GM13977 (cell line): Measurements from ENCODE around the gene TEAD1.

ENCODE experiments used
- DNase-seq: peaks from one replicate; pipeline ENCODE4 v3.0.0; 2012; ENCODE audit warnings: low spot score
- in situ Hi-C: fragments of 300-500 bp; cut with MboI; formaldehyde crosslinking; loops from one replicate; pipeline ENCODE4 v1.12.0; 2022; ENCODE audit warnings: low sequenced_read_pairs, low pct_unique_long_range_greater_than_20kb, mixed read lengths, inconsistent platforms; ENCODE audit not compliant: unreplicated experiment
- TF ChIP-seq, protein P1 (sequence below): IDR thresholded peaks from 2 replicates; pipeline ENCODE4 v1.5.1; 2012; ENCODE audit warnings: mild to moderate bottlenecking, control low read depth; ENCODE audit not compliant: insufficient read depth; ENCODE audit errors: extremely low read depth, missing control alignments

The TEAD1 gene

DNA sequence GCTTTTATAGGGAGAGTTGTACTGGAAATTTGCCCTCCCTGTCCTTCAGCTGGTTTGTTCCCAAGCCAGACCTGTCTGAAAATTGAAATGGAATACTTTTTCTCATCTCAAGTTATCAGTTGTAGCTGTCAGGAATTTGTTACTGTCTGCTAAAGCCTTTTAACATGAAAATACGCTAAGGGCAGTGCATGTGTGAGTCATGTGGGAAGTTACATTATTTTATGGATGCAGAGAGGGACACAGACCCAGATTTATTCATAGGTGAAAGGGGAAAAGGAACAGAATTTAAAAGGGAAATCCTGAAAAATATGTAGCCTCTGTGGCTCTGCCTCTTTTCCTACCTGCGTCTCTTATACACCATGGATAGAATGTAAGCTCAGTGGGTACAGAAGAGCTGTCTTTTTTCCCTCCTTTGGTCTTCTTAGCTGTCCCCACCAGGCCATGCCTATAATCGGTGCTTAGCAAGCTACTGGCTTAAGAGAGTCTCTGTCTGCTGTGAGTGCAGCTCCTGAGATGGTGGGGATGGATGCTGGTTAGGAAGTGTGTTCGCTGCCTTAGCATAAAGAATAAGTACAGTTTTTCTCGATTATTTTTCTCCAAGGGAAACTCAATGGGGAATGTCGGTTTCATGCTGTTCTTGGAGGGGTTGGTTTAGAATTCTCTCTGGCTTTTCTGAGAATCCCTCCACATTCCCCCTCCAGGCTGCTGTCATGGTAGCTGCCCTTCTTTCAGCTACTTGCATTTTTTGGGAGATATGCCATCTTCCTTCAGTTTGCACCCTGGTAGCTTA, 166.8 kb downstream of the TEAD1 start:
- in situ Hi-C loops = no loop called here
- TF ChIP-seq, protein P1, sequence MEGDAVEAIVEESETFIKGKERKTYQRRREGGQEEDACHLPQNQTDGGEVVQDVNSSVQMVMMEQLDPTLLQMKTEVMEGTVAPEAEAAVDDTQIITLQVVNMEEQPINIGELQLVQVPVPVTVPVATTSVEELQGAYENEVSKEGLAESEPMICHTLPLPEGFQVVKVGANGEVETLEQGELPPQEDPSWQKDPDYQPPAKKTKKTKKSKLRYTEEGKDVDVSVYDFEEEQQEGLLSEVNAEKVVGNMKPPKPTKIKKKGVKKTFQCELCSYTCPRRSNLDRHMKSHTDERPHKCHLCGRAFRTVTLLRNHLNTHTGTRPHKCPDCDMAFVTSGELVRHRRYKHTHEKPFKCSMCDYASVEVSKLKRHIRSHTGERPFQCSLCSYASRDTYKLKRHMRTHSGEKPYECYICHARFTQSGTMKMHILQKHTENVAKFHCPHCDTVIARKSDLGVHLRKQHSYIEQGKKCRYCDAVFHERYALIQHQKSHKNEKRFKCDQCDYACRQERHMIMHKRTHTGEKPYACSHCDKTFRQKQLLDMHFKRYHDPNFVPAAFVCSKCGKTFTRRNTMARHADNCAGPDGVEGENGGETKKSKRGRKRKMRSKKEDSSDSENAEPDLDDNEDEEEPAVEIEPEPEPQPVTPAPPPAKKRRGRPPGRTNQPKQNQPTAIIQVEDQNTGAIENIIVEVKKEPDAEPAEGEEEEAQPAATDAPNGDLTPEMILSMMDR = no peak
- no peak for DNase-seq

DNA sequence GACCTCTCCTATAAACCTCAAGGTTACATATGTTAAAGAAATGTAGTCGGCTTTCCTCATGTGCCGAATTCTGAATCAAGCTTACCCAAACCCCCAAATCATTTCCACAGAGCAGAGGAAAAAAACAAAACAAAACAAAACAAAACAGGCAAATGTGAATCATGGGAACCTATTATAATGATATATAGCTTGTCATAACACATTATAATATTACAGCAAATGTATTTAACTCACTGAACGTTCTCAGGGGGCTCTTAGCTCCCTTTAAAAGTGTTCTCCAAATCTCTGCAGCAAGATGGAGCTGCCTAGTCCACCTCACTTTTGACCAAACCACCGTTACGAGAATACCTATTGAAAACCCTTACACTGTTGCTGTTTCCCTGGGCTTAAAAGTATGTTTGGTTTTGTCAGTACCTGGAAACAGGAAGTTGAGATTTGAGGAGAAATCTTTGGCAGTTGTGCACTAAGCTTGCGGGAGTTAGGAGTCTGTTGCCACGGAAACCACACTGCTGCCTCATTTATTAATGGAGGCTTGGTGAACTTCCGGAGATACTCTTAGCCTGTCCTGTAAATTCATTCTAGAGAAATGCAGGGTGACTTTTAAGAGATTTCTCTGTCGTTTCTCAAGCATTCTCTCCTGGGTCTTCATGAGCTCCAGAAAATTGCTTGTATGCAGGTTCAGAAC, 167.9 kb downstream of the TEAD1 start:
- DNase-seq = no peak
- TF ChIP-seq, protein P1 = no peak
- in situ Hi-C loops = no loop called here

DNA sequence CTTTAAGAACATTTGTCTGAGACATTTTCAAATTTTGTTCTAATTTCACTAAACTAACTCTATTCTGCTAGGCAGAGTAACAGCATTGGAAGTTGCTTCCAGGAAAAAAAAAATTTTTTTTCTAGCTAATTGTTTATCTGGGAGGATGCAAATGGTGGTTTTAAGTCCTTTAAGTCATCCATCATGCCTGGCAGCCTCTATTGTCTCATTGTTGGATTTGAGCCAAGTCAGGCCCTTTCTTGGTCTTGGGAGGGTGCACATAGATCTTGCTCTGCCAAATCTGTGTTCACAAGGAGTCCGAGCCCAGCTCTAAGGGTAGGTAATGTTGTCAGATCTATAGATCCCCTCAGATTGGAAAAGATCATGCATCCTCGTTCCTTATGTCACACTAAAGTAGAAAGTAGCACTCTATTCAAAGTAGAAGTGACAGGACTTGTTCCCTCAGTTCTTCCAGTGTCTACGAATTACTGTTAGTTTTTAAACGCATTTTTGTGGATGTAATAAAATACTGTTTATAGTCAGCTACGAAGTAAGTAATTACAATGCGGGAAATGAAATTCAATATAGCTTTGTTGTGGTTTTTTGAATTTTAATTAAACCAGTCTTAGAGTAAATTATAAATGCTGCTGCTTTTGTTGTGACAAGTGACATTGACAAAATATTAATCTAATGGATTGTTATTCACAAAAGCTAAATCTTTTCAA, 168.9 kb downstream of the TEAD1 start:
- in situ Hi-C loops = no loop called here
- TF ChIP-seq, protein P1 = no peak
- DNase-seq = no peak

DNA sequence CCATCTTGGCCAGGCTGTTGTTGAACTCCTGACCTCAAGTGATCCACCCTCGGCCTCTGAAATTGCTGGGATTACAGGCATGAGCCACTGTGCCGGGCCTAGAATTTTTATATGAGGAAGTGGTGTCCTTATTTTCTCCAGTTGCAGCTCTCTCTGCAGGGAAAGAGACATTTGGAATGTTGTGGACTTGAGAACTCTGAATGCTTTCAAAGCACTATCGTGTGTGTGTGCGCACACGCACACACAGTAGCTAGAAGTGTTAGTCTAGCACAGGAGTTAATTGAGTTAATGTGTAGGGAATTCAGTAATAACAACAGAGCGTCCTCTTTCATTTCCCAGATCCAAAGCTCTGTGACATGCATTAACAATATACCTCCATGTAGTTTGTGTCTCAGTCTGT, 170.9 kb downstream of the TEAD1 start:
- no peak for DNase-seq
- TF ChIP-seq, protein P1 = no peak
- in situ Hi-C loops = no loop called here

DNA sequence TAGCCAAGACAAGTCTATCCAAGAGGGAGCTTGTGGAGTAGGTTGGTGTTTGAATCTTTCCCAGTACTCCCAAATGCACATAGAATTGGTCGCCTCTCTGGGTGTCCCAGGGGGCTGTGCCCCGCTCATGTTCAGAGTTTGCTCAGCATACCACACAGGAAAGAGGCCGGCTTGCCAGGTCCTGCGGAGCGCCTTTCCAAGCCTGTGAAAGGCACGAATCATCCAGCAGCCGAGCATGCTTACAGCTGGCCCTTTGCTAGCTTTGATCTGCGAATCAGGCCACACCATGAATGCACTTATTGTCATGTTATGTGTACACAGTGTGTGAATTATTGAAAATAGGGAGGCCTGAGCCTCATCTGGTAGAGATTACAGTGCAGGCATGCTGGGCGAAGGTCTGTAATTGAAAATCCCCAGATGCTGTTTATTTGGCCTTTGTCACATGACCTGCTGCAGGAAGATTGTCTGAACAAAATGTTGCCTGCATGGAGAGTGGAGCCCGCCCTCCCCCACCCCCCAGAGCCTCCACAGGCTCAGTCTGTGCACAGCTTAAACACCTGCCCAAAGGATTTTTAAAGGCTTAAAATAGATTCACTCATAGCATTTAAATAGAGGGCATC, 171.6 kb downstream of the TEAD1 start:
- in situ Hi-C loops = no loop called here
- TF ChIP-seq, protein P1 = no peak
- no peak for DNase-seq
